Measurements from ENCODE around the gene PLXNC1. TPM values are rescaled to one million over a fixed set of nuclear protein-coding genes. Genes with fewer than 3 reads are reported as not detected.
"Not testable (repeated sequence)": the region's sequence is repeated elsewhere in the genome, so short reads cannot be mapped to it uniquely, and the experiment has no call there.

The PLXNC1 gene
- total RNA-seq, 3 donors from 2014 or later, result 5.2 to 13.2 (median 6.2) TPM

DNA sequence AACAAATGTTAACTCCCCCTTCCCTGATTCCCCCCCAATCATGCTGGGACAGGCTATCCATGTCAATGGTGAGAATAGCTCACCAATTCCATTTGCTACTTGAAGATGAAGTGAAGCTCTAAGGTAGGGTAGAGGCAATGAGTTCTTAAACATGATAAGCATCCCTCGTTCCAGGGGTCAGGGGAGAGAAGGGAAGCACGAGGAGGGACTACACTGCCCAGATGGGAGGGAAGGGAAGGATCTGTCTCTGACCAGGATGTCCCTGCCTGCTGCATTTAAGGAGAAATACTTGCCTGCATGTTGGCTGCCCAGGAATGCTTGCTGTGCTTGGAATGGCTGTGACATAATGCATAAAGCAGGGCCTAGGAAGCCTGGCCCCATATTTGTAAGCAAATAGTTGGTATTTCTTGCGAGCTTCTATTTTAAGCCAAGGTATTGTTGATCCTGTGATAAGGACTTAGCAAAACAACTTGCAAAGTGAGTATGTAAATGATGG is 156.2 kb downstream of the PLXNC1 start:
- H3K36me3 ChIP-seq (ENCODE audit: low read depth), result no peaks in the 10 kb centered on the region
- no peak for ATAC-seq
- no peaks in the 10 kb centered on the region for H3K4me1 ChIP-seq (ENCODE audit: low read depth)
- no peaks in the 10 kb centered on the region for H3K9me3 ChIP-seq
- no peak overlapping the region for H3K4me3 ChIP-seq
- no peak for DNase-seq
- intact Hi-C loops (cut with DNase I, micrococcal nuclease), result no loop called here
- TF ChIP-seq, protein P1, sequence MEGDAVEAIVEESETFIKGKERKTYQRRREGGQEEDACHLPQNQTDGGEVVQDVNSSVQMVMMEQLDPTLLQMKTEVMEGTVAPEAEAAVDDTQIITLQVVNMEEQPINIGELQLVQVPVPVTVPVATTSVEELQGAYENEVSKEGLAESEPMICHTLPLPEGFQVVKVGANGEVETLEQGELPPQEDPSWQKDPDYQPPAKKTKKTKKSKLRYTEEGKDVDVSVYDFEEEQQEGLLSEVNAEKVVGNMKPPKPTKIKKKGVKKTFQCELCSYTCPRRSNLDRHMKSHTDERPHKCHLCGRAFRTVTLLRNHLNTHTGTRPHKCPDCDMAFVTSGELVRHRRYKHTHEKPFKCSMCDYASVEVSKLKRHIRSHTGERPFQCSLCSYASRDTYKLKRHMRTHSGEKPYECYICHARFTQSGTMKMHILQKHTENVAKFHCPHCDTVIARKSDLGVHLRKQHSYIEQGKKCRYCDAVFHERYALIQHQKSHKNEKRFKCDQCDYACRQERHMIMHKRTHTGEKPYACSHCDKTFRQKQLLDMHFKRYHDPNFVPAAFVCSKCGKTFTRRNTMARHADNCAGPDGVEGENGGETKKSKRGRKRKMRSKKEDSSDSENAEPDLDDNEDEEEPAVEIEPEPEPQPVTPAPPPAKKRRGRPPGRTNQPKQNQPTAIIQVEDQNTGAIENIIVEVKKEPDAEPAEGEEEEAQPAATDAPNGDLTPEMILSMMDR (IDR thresholded peaks at IDR 0.05), result no peak

DNA sequence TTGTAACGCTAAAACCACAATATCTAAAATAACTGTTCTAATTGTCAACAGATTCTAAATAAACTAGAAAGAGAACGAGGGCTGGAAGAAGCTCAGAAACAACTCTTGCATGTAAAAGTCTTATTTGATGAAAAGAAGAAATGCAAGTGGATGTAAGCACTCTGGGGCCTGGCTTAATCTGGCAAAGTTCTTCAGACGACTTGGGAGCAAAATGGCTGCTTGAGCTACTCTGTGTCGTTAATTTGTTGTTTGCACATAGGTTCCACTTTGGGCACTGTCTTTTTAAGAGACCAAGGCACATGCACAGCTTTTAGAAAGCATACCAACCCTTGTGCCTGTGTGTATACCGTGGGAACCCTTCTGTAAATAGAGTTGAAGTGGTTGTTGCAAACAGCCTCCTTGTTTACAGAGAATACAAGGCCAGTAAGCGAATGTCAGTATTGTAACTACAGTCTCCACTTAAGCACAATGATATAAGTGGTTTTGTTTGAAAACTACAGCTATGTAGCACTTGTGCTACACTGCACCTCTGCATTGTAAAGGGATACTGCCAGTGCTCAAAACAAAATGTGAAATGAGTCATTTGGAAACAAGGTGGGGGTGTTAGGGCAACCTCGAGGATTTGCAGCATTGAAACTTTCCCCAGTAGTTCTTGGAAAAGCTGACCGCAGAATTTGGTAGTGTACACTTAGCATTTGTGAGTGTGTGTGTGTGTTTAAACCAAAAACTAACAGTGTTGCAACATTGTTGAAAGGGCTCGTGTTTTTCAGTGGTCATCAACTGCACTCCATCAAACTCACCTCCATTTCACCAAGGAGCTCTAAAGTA is 157.0 kb downstream of the PLXNC1 start:
- ATAC-seq (peak; percentile 28), DNase-seq (no peak)
- H3K4me3 ChIP-seq, result no peak overlapping the region
- no peaks in the 10 kb centered on the region for H3K4me1 ChIP-seq (ENCODE audit: low read depth)
- no peaks in the 10 kb centered on the region for H3K9me3 ChIP-seq
- H3K36me3 ChIP-seq (ENCODE audit: low read depth), result no peaks in the 10 kb centered on the region
- intact Hi-C loops (cut with DNase I, micrococcal nuclease), result no loop called here
- TF ChIP-seq, protein P1 (IDR thresholded peaks at IDR 0.05), result no peak

DNA sequence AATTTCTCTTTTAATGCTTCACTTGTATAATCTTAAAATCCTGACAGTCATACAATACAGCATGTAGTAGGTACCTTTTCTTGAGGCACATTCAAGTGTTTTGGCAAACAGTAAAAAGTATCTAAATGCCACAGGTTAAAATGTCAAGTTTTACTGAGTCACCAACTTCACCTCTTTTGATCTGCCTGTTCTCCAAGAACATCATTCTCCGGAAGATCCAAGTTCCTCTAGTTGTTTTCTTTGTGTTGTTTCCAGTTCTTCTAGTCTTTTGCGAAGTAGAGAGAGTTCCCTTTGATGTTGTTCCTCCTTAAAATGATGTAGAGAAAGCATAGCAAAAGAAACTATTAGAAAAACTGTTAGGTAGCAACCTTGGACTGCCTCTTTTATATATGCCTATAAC is 160.2 kb downstream of the PLXNC1 start:
- H3K4me1 ChIP-seq (ENCODE audit: low read depth), result no peaks in the 10 kb centered on the region
- ATAC-seq (no peak), DNase-seq (no peak)
- no peak overlapping the region for H3K4me3 ChIP-seq
- H3K36me3 ChIP-seq (ENCODE audit: low read depth), result no peaks in the 10 kb centered on the region
- H3K9me3 ChIP-seq, result no peaks in the 10 kb centered on the region
- TF ChIP-seq, protein P1 (IDR thresholded peaks at IDR 0.05), result no peak
- intact Hi-C loops (cut with DNase I, micrococcal nuclease), result no loop called here

DNA sequence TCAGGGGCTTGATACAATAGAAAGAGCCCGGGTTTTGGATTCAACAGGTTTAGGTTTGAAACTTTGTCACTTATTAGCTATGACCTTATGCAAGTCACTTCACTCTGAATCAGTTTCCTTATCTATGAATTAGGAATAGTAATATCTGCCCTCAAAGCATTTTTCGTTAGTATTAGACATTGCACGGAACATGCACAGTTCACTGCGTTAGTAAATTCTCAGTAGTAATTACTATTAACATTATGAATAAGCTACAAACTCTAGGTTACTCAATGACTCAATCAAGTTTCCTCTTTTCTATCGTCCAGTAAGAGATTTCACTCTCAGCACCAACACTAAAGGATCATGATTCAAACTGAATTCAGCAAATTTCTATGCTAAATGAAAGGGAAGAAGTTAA is 161.0 kb downstream of the PLXNC1 start:
- Histone ChIP-seq H3K9me3 (no peaks in the 10 kb centered on the region), H3K4me3 (no peak overlapping the region), H3K36me3 (ENCODE audit: low read depth) (no peaks in the 10 kb centered on the region), H3K4me1 (ENCODE audit: low read depth) (no peaks in the 10 kb centered on the region)
- TF ChIP-seq, protein P1 (IDR thresholded peaks at IDR 0.05), result no peak
- DNase-seq, result no peak
- intact Hi-C loops (cut with DNase I, micrococcal nuclease), result no loop called here
- ATAC-seq, result no peak

DNA sequence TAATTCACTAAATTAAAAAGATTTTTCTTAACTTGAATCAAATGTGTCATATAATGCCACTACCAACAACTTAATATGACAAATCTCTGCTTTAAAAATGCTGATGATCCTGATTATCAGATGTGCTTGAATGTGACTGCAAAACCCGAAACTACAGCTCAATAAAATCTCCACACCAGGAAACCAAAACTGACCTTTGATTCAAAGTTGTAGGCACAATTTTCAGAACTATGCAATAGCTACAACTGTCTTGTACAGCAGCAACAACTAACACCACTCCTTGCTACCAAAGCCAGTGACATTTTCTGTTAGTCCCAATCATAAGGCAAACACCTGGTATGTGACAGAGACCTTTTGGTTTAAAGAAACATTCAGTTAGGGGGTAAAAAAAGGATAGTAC is 164.0 kb downstream of the PLXNC1 start:
- TF ChIP-seq, protein P1 (IDR thresholded peaks at IDR 0.05), result no peak
- no peak overlapping the region for H3K4me3 ChIP-seq
- no peaks in the 10 kb centered on the region for H3K4me1 ChIP-seq (ENCODE audit: low read depth)
- peak in 1 of 3 donors; percentile 18 for DNase-seq
- intact Hi-C loops (cut with DNase I, micrococcal nuclease), result no loop called here
- peaks cover 2% of the 10 kb centered on the region for H3K9me3 ChIP-seq
- ATAC-seq, result peak; percentile 98
- no peaks in the 10 kb centered on the region for H3K36me3 ChIP-seq (ENCODE audit: low read depth)

DNA sequence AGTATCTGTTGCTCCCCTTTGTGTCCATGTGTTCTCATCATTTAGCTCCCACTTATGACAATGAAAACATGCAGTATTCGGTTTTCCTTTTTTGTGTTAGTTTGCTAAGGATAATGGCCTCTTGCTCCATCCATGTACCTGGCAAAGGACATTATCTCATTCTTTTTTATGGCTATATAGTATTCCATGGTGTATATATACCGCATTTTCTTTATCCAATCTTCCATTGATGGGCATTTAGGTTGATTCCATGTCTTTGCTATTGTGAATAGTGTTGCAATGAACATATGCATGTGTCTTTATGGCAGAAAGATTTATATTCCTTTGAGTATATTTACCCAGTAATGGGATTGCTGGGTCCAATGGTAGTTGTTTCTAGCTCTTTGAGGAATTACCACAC is 168.2 kb downstream of the PLXNC1 start:
- H3K4me3 ChIP-seq; DNase-seq; intact Hi-C loops (cut with DNase I, micrococcal nuclease); ATAC-seq; H3K4me1 ChIP-seq (ENCODE audit: low read depth); H3K36me3 ChIP-seq (ENCODE audit: low read depth): not testable (repeated sequence)
- peaks cover 39% of the 10 kb centered on the region for H3K9me3 ChIP-seq
